Fibroblast of lung (primary cell): ENCODE measurements around the gene NEGR1. TPM values are rescaled to one million over a fixed set of nuclear protein-coding genes. Genes with fewer than 3 reads are reported as not detected.

Experiments
- DNase-seq, 2 donors: peaks; one replicate each; pipeline versions ENCODE4 v3.0.0 to v3.0.0-alpha.2; 2010; ENCODE audit warnings: low read depth in 2 of 2
- H2AFZ ChIP-seq: 2 replicates; pipeline ENCODE4 v1.5.1; 2012; ENCODE audit warnings: low read length, control low read depth, inconsistent platforms
- H3K27ac ChIP-seq: 2 replicates; pipeline ENCODE4 v1.5.1; 2011; ENCODE audit warnings: low read length, control low read depth; ENCODE audit not compliant: insufficient read depth
- H3K27me3 ChIP-seq: 2 replicates; pipeline ENCODE4 v1.5.1; 2011; ENCODE audit warnings: mild to moderate bottlenecking, low read length; ENCODE audit not compliant: control insufficient read depth, insufficient read depth
- H3K36me3 ChIP-seq: 2 replicates; pipeline ENCODE4 v1.5.1; 2011; ENCODE audit warnings: low read length; ENCODE audit not compliant: control insufficient read depth, insufficient read depth
- H3K4me1 ChIP-seq: 2 replicates; pipeline ENCODE4 v1.5.1; 2011; ENCODE audit warnings: low read length; ENCODE audit not compliant: control insufficient read depth, insufficient read depth; ENCODE audit errors: extremely low read depth
- H3K4me2 ChIP-seq: 2 replicates; pipeline ENCODE4 v1.5.1; 2011; ENCODE audit warnings: low read length, control low read depth; ENCODE audit not compliant: insufficient read depth; ENCODE audit errors: extremely low read depth
- H3K4me3 ChIP-seq, 4 experiments: fragments of 200-600 bp in 1 of 4; sonication (generic) in 1 of 4; replicated peaks in 1 of 4; 2 replicates each; pipeline ENCODE4 v1.5.1; 2011 to 2016; ENCODE audit warnings: low read length in 4 of 4, low read depth in 3 of 4, mild to moderate bottlenecking in 3 of 4, control low read depth in 2 of 4, inconsistent platforms in 1 of 4, mixed read lengths in 1 of 4; ENCODE audit not compliant: insufficient read depth in 1 of 4; ENCODE audit errors: control extremely low read depth in 1 of 4
- H3K79me2 ChIP-seq: 2 replicates; pipeline ENCODE4 v1.5.1; 2012; ENCODE audit warnings: mild to moderate bottlenecking, low read length, inconsistent platforms; ENCODE audit not compliant: control insufficient read depth, insufficient read depth
- H3K9ac ChIP-seq: 2 replicates; pipeline ENCODE4 v1.5.1; 2011; ENCODE audit warnings: mild to moderate bottlenecking, low read length, control low read depth; ENCODE audit not compliant: insufficient read depth
- H3K9me3 ChIP-seq: 2 replicates; pipeline ENCODE4 v1.5.1; 2012; ENCODE audit warnings: low read depth, low read length; ENCODE audit not compliant: control insufficient read depth, insufficient read depth
- H4K20me1 ChIP-seq: 2 replicates; pipeline ENCODE4 v1.5.1; 2011; ENCODE audit warnings: low read length; ENCODE audit not compliant: control insufficient read depth, insufficient read depth; ENCODE audit errors: extremely low read depth
- EZH2 ChIP-seq: IDR thresholded peaks from 2 replicates; pipeline ENCODE4 v1.5.1; 2012; ENCODE audit warnings: low read length, control low read depth, mild to moderate bottlenecking; ENCODE audit errors: missing control alignments
- polyA plus RNA-seq, 2 donors: library from polyadenylated mRNA; depleted of rRNA in 1 of 2; stranded (reverse) in 1 of 2; unstranded in 1 of 2; fragments of >200 nt; gene quantifications; 2 replicates each; pipeline ENCODE4 v1.2.1, GENCODE V29; 2011 to 2012; ENCODE audit warnings: missing spikeins in 1 of 2
- total RNA-seq: library from RNA; depleted of rRNA; stranded (reverse); fragments of >200 nt; gene quantifications from 2 replicates; pipeline ENCODE4 v1.2.1, GENCODE V29; 2014
- TF ChIP-seq, protein P1 (sequence below), 2 donors: IDR thresholded peaks in 1 of 2; conservative IDR thresholded peaks in 1 of 2; 1 replicate in 1 of 2; 2 replicates in 1 of 2; pipeline ENCODE4 v1.5.1; 2011 to 2012; ENCODE audit warnings: low read length in 2 of 2, control low read depth in 1 of 2, inconsistent platforms in 1 of 2, low read depth in 1 of 2, mild to moderate bottlenecking in 1 of 2

NEGR1 gene
- total and polyA plus RNA-seq, 2 donors (not counting 1 experiment from before 2014, with no cell fraction given) = 3.1 to 9.4 TPM

DNA sequence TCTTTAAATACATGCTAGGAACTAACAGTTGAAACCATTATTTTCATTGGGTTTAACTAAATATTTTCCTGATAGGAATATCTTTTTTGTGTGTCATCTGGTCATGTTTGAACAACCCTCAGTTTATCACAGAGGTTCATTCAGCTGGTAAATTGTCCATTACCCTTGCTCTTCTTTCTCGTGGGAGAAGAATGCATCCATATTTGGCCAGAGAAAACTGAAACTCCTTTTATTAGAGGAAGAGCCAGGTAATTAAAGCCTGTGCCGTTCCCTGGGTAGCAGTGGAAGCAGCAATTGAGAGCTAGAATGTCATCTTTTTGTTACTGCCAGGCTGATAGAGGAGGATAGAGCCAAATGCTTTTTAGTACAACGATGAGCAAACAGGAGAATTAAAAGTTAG lies 614.3 kb downstream of the NEGR1 start:
- no peak overlapping the region for H2AFZ ChIP-seq
- H3K9me3 ChIP-seq = no peaks in the 10 kb centered on the region
- H4K20me1 ChIP-seq = peaks cover 1% of the 10 kb centered on the region
- H3K4me1 ChIP-seq = no peaks in the 10 kb centered on the region
- H3K36me3 ChIP-seq = no peaks in the 10 kb centered on the region
- H3K4me2 ChIP-seq = no peak overlapping the region
- TF ChIP-seq EZH2 = no peak
- TF ChIP-seq, protein P1, sequence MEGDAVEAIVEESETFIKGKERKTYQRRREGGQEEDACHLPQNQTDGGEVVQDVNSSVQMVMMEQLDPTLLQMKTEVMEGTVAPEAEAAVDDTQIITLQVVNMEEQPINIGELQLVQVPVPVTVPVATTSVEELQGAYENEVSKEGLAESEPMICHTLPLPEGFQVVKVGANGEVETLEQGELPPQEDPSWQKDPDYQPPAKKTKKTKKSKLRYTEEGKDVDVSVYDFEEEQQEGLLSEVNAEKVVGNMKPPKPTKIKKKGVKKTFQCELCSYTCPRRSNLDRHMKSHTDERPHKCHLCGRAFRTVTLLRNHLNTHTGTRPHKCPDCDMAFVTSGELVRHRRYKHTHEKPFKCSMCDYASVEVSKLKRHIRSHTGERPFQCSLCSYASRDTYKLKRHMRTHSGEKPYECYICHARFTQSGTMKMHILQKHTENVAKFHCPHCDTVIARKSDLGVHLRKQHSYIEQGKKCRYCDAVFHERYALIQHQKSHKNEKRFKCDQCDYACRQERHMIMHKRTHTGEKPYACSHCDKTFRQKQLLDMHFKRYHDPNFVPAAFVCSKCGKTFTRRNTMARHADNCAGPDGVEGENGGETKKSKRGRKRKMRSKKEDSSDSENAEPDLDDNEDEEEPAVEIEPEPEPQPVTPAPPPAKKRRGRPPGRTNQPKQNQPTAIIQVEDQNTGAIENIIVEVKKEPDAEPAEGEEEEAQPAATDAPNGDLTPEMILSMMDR (conservative IDR thresholded peaks at IDR 0.05 in 1 of 2, IDR thresholded peaks at IDR 0.05 in 1 of 2; ENCODE audit: low read depth in 1 of 2, low read length in 2 of 2) = no peak
- no peaks in the 10 kb centered on the region for H3K27me3 ChIP-seq
- no peak overlapping the region for H3K4me3 ChIP-seq
- H3K27ac ChIP-seq = no peak overlapping the region
- no peak overlapping the region for H3K9ac ChIP-seq
- H3K79me2 ChIP-seq = no peaks in the 10 kb centered on the region
- DNase-seq = peak in 1 of 2 donors; percentile 14

DNA sequence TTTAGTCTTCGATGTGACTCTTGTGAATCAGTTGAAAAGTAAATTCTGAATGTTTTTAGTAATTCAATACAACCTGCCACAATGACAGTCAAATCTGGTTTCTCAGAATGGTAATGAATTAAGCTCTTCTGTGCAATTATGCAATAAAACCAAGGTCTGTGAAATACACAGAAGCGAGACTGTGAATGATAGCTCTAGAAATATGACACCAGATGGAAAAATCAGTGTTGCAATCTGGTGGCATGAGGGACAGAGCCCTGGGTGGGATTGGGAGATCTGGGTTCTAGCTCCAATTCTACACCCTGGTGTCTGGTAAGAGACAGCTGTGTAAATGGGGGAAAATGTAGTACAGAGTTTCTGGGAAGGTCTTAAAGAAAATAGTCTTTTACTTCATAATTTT lies 615.1 kb downstream of the NEGR1 start:
- peaks cover 1% of the 10 kb centered on the region for H4K20me1 ChIP-seq
- TF ChIP-seq EZH2 = no peak
- TF ChIP-seq, protein P1 (conservative IDR thresholded peaks at IDR 0.05 in 1 of 2, IDR thresholded peaks at IDR 0.05 in 1 of 2; ENCODE audit: low read depth in 1 of 2, low read length in 2 of 2) = no peak
- no peaks in the 10 kb centered on the region for H3K4me1 ChIP-seq
- H3K4me2 ChIP-seq = no peak overlapping the region
- H3K4me3 ChIP-seq = no peak overlapping the region
- H3K9me3 ChIP-seq = no peaks in the 10 kb centered on the region
- H3K27ac ChIP-seq = no peak overlapping the region
- no peaks in the 10 kb centered on the region for H3K36me3 ChIP-seq
- no peaks in the 10 kb centered on the region for H3K79me2 ChIP-seq
- H2AFZ ChIP-seq = no peak overlapping the region
- DNase-seq = peak; percentile 31 to 66
- no peak overlapping the region for H3K9ac ChIP-seq
- no peaks in the 10 kb centered on the region for H3K27me3 ChIP-seq

- no peaks in the 10 kb centered on the region for H3K79me2 ChIP-seq
- DNase-seq = peak; percentile 23 to 39
- no peak overlapping the region for H3K9ac ChIP-seq
- H2AFZ ChIP-seq = no peak overlapping the region
- H3K36me3 ChIP-seq = no peaks in the 10 kb centered on the region
- H3K4me2 ChIP-seq = no peak overlapping the region
- no peaks in the 10 kb centered on the region for H3K27me3 ChIP-seq
- H3K9me3 ChIP-seq = no peaks in the 10 kb centered on the region
- H3K4me3 ChIP-seq = no peak overlapping the region
- H4K20me1 ChIP-seq = peaks cover 1% of the 10 kb centered on the region
- no peaks in the 10 kb centered on the region for H3K4me1 ChIP-seq
- no peak for TF ChIP-seq EZH2
- TF ChIP-seq, protein P1 (conservative IDR thresholded peaks at IDR 0.05 in 1 of 2, IDR thresholded peaks at IDR 0.05 in 1 of 2; ENCODE audit: low read depth in 1 of 2, low read length in 2 of 2) = no peak
- H3K27ac ChIP-seq = no peak overlapping the region
Measured at GRCh38 chr1:71666609-71667008, 615.7 kb downstream of the NEGR1 start.
